Stimulated activated CD4-positive, alpha-beta T cell treated with anti-CD3 and anti-CD28 coated beads, TNF-alpha, amount 100 ng/mL, for 48 hours (primary cell): Measurements from ENCODE around the gene RNF224.
A peak's percentile ranks its signal among the peaks of the same experiment; 100 is the strongest.

ENCODE experiments used
- DNase-seq, 3 donors: peaks; one replicate each; pipeline ENCODE4 v3.0.0-alpha.2; 2020; ENCODE audit warnings: low read depth in 3 of 3

The RNF224 gene

GRCh38 chr9:137227054-137227852 is at the start of gene RNF224:
Gene RNF224 (plus strand): TSS chr9:137227502. CDS start chr9:137228336, 834 bp downstream.
- peak; percentile 60 to 77 (median 70) for DNase-seq

GRCh38 chr9:137178201-137178938 is 48.9 kb upstream of the RNF224 start:
- DNase-seq, result no peak

GRCh38 chr9:137178939-137179630 is 48.2 kb upstream of the RNF224 start:
- no peak for DNase-seq

- no peak for DNase-seq
Measured at GRCh38 chr9:137179761-137180160, 47.5 kb upstream of the RNF224 start.

GRCh38 chr9:137180491-137180890 is 46.8 kb upstream of the RNF224 start:
- no peak for DNase-seq

- DNase-seq, result no peak
Measured at GRCh38 chr9:137181680-137182079, 45.6 kb upstream of the RNF224 start.

- DNase-seq, result no peak
Measured at GRCh38 chr9:137182836-137183235, 44.5 kb upstream of the RNF224 start.

GRCh38 chr9:137183980-137184595 is 43.2 kb upstream of the RNF224 start:
- DNase-seq, result no peak

GRCh38 chr9:137184881-137185660 is 42.2 kb upstream of the RNF224 start:
- DNase-seq, result no peak

GRCh38 chr9:137185921-137186320 is 41.4 kb upstream of the RNF224 start:
- DNase-seq, result no peak

GRCh38 chr9:137186385-137186784 is 40.9 kb upstream of the RNF224 start:
- DNase-seq, result no peak

GRCh38 chr9:137187386-137187785 is 39.9 kb upstream of the RNF224 start:
- DNase-seq, result no peak

- no peak for DNase-seq
Measured at GRCh38 chr9:137188086-137188489, 39.2 kb upstream of the RNF224 start.

- peak; percentile 81 to 93 (median 92) for DNase-seq
Measured at GRCh38 chr9:137188490-137189296, 38.6 kb upstream of the RNF224 start, which contains the start of the genes ANAPC2 and SSNA1. Gene ANAPC2 (minus strand): TSS chr9:137188560. CDS start chr9:137188532, 28 bp downstream. Gene SSNA1 (plus strand): TSS chr9:137188676. CDS start chr9:137188727, 51 bp downstream.

GRCh38 chr9:137189297-137190295 is 37.7 kb upstream of the RNF224 start:
- no peak for DNase-seq

GRCh38 chr9:137190315-137190856 is 36.9 kb upstream of the RNF224 start:
- DNase-seq, result no peak

- DNase-seq, result no peak
Measured at GRCh38 chr9:137191245-137191644, 36.1 kb upstream of the RNF224 start.

GRCh38 chr9:137191691-137192447 is 35.4 kb upstream of the RNF224 start:
- DNase-seq, result no peak
